H9 (cell line): ENCODE measurements around the gene PRPF19. TPM values are rescaled to one million over a fixed set of nuclear protein-coding genes. Genes with fewer than 3 reads are reported as not detected.

ENCODE experiments used
- DNase-seq: peaks from one replicate; pipeline ENCODE4 v3.0.0-alpha.2; 2017
- H2AFZ ChIP-seq: one replicate; pipeline ENCODE4 v1.6.1; 2013; ENCODE audit warnings: mild to moderate bottlenecking, low read length, control low read depth, moderate library complexity
- H2AK5ac ChIP-seq: 2 replicates; pipeline ENCODE4 v1.6.1; 2013; ENCODE audit warnings: low read length, control low read depth, mixed read lengths; ENCODE audit not compliant: insufficient read length
- H2BK120ac ChIP-seq: one replicate; pipeline ENCODE4 v1.6.1; 2013; ENCODE audit warnings: low read depth, mild to moderate bottlenecking, low read length, control low read depth, inconsistent platforms; ENCODE audit not compliant: poor library complexity, severe bottlenecking
- H2BK12ac ChIP-seq: 2 replicates; pipeline ENCODE4 v1.6.1; 2013; ENCODE audit warnings: low read length, control low read depth, mixed read lengths, low read depth; ENCODE audit not compliant: insufficient read length
- H2BK15ac ChIP-seq: 2 replicates; pipeline ENCODE4 v1.6.1; 2013; ENCODE audit warnings: low read depth, low read length, control low read depth
- H2BK20ac ChIP-seq: one replicate; pipeline ENCODE4 v1.6.1; 2013; ENCODE audit warnings: low read depth, mild to moderate bottlenecking, low read length, control low read depth, inconsistent platforms; ENCODE audit not compliant: poor library complexity, severe bottlenecking
- H2BK5ac ChIP-seq: 2 replicates; pipeline ENCODE4 v1.6.1; 2013; ENCODE audit warnings: low read length, control low read depth, mixed read lengths; ENCODE audit not compliant: insufficient read length
- H3K14ac ChIP-seq: 2 replicates; pipeline ENCODE4 v1.6.1; 2013; ENCODE audit warnings: low read length, control low read depth; ENCODE audit not compliant: insufficient read depth
- H3K18ac ChIP-seq: 2 replicates; pipeline ENCODE4 v1.6.1; 2013; ENCODE audit warnings: low read depth, mild to moderate bottlenecking, mixed read lengths, low read length, control low read depth; ENCODE audit not compliant: insufficient read length
- H3K23ac ChIP-seq: 2 replicates; pipeline ENCODE4 v1.6.1; 2013; ENCODE audit warnings: low read length, control low read depth, mixed read lengths, low read depth; ENCODE audit not compliant: insufficient read length
- H3K23me2 ChIP-seq: 2 replicates; pipeline ENCODE4 v1.6.1; 2013; ENCODE audit warnings: low read depth, mild to moderate bottlenecking, mixed read lengths, low read length, control low read depth; ENCODE audit not compliant: insufficient read length, poor library complexity, severe bottlenecking
- H3K27ac ChIP-seq: 2 replicates; pipeline ENCODE4 v1.5.1; 2013; ENCODE audit warnings: low read length, control low read depth, mixed read lengths, low read depth; ENCODE audit not compliant: insufficient read length
- H3K27me3 ChIP-seq: 2 replicates; pipeline ENCODE4 v1.6.1; 2013; ENCODE audit warnings: low read length, control low read depth, inconsistent platforms; ENCODE audit not compliant: insufficient read depth
- H3K4ac ChIP-seq: 2 replicates; pipeline ENCODE4 v1.6.1; 2013; ENCODE audit warnings: low read depth, mild to moderate bottlenecking, control low read depth, inconsistent platforms, low read length, moderate library complexity
- H3K4me1 ChIP-seq: 2 replicates; pipeline ENCODE4 v1.6.1; 2013; ENCODE audit warnings: low read length, control low read depth, inconsistent platforms; ENCODE audit not compliant: insufficient read depth
- H3K4me2 ChIP-seq: 2 replicates; pipeline ENCODE4 v1.6.1; 2013; ENCODE audit warnings: low read length, control low read depth, mixed read lengths; ENCODE audit not compliant: insufficient read length, insufficient read depth
- H3K56ac ChIP-seq: 2 replicates; pipeline ENCODE4 v1.6.1; 2013; ENCODE audit warnings: low read depth, mild to moderate bottlenecking, mixed read lengths, low read length, control low read depth; ENCODE audit not compliant: insufficient read length
- H3K79me1 ChIP-seq: 2 replicates; pipeline ENCODE4 v1.6.1; 2013; ENCODE audit warnings: low read depth, mild to moderate bottlenecking, moderate library complexity, low read length, control low read depth, inconsistent platforms; ENCODE audit not compliant: insufficient read depth, poor library complexity, severe bottlenecking
- H3K79me2 ChIP-seq: 2 replicates; pipeline ENCODE4 v1.6.1; 2013; ENCODE audit warnings: low read length, control low read depth, inconsistent platforms; ENCODE audit not compliant: insufficient read depth
- H3K9ac ChIP-seq: 2 replicates; pipeline ENCODE4 v1.6.1; 2013; ENCODE audit warnings: low read length, control low read depth, mixed read lengths; ENCODE audit not compliant: insufficient read length; ENCODE audit errors: extremely low read depth
- H3K9me3 ChIP-seq: one replicate; pipeline ENCODE4 v1.6.1; 2013; ENCODE audit warnings: low read depth, low read length, inconsistent platforms; ENCODE audit not compliant: control insufficient read depth
- H3T11ph ChIP-seq: one replicate; pipeline ENCODE4 v1.6.1; 2013; ENCODE audit warnings: mild to moderate bottlenecking, low read length, control low read depth, inconsistent platforms
- H4K20me1 ChIP-seq: one replicate; pipeline ENCODE4 v1.6.1; 2013; ENCODE audit not compliant: control insufficient read depth, insufficient read length, insufficient read depth
- H4K5ac ChIP-seq: 2 replicates; pipeline ENCODE4 v1.6.1; 2013; ENCODE audit warnings: low read depth, mild to moderate bottlenecking, mixed read lengths, low read length, control low read depth; ENCODE audit not compliant: insufficient read length
- H4K8ac ChIP-seq: replicated peaks from 2 replicates; pipeline ENCODE4 v1.6.1; 2013; ENCODE audit warnings: low read length, control low read depth, mixed read lengths, low read depth; ENCODE audit not compliant: insufficient read length
- H4K91ac ChIP-seq: 2 replicates; pipeline ENCODE4 v1.6.1; 2013; ENCODE audit warnings: low read depth, mild to moderate bottlenecking, moderate library complexity, mixed read lengths, low read length, control low read depth; ENCODE audit not compliant: insufficient read length
- H3K27ac Mint-ChIP-seq, 3 experiments: 2 replicates in 2 of 3; 3 replicates in 1 of 3; pipeline ENCODE4 v1.8.0; 2020 to 2021; ENCODE audit warnings: mixed read lengths in 3 of 3, mild to moderate bottlenecking in 1 of 3, moderate library complexity in 1 of 3
- H3K27me3 Mint-ChIP-seq: 2 replicates; pipeline ENCODE4 v1.8.0; 2021; ENCODE audit warnings: low read depth, mild to moderate bottlenecking, moderate library complexity, mixed read lengths
- H3K36me3 Mint-ChIP-seq, 3 experiments: 2 replicates in 2 of 3; 3 replicates in 1 of 3; pipeline ENCODE4 v1.8.0; 2020 to 2021; ENCODE audit warnings: low read depth in 3 of 3, mixed read lengths in 3 of 3; ENCODE audit not compliant: insufficient read depth in 1 of 3
- H3K4me1 Mint-ChIP-seq, 2 experiments: 2 replicates each; pipeline ENCODE4 v1.8.0; 2020; ENCODE audit warnings: mixed read lengths in 2 of 2
- H3K4me3 Mint-ChIP-seq, 2 experiments: 2 replicates in 1 of 2; 3 replicates in 1 of 2; pipeline ENCODE4 v1.8.0; 2020 to 2021; ENCODE audit warnings: mild to moderate bottlenecking in 2 of 2, mixed read lengths in 2 of 2, moderate library complexity in 1 of 2
- H3K9me3 Mint-ChIP-seq, 2 experiments: 2 replicates in 1 of 2; 3 replicates in 1 of 2; pipeline ENCODE4 v1.8.0; 2020; ENCODE audit warnings: mild to moderate bottlenecking in 2 of 2, mixed read lengths in 2 of 2, moderate library complexity in 1 of 2
- WGBS: extraction: QIAGEN DNeasy Blood & Tissue Kit; methylation state at CpG from one replicate; pipeline ENCODE4 v1.1.7; 2013; ENCODE audit warnings: missing lambda C conversion rate, low lambda C conversion rate, mixed read lengths; ENCODE audit not compliant: insufficient read length; ENCODE audit errors: extremely low coverage; 5-methylcytosine and 5-hydroxymethylcytosine counted together
- total RNA-seq: library from RNA; stranded (reverse); gene quantifications from 2 replicates; pipeline ENCODE4 v1.2.1, GENCODE V29; 2021
- TF ChIP-seq, protein P1 (sequence below): fragments of 200-600 bp; sonication (generic); conservative IDR thresholded peaks from 3 replicates; pipeline ENCODE4 v1.8.0; 2021; ENCODE audit warnings: antibody characterized with exemption, mild to moderate bottlenecking

The PRPF19 gene
- total RNA-seq, 1 experiment from 2014 or later, result 130 TPM

DNA sequence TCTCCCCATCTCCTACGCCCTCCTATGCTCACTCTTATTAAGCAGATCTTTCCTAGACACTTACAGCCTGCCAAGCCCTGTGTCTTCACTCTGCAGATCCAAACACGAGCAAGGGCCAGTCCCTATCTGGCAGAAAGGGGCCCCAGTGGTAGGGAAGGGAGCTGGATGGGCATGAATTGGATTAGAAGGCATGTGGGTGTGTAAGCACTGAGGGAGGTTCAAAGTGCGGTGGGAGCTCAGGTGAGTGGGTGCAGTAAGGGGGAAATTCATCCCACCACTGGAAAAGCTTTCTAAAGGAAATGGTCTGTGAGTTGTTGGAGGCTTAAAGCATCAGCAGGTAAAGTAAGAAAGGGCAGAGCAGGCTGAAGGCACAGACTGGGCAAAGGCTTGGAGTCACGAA is 23.4 kb upstream of the PRPF19 start:
- no peaks in the 10 kb centered on the region for H4K20me1 ChIP-seq
- no peak overlapping the region for H2AK5ac ChIP-seq
- H2AFZ ChIP-seq, result no peak overlapping the region
- TF ChIP-seq, protein P1, sequence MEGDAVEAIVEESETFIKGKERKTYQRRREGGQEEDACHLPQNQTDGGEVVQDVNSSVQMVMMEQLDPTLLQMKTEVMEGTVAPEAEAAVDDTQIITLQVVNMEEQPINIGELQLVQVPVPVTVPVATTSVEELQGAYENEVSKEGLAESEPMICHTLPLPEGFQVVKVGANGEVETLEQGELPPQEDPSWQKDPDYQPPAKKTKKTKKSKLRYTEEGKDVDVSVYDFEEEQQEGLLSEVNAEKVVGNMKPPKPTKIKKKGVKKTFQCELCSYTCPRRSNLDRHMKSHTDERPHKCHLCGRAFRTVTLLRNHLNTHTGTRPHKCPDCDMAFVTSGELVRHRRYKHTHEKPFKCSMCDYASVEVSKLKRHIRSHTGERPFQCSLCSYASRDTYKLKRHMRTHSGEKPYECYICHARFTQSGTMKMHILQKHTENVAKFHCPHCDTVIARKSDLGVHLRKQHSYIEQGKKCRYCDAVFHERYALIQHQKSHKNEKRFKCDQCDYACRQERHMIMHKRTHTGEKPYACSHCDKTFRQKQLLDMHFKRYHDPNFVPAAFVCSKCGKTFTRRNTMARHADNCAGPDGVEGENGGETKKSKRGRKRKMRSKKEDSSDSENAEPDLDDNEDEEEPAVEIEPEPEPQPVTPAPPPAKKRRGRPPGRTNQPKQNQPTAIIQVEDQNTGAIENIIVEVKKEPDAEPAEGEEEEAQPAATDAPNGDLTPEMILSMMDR, result no peak
- H3K23ac ChIP-seq, result no peak overlapping the region
- H2BK5ac ChIP-seq, result no peak overlapping the region
- no peaks in the 10 kb centered on the region for H3K9me3 ChIP-seq
- H4K91ac ChIP-seq, result no peak overlapping the region
- H3K4me1 ChIP-seq, result peaks cover 2% of the 10 kb centered on the region; the same call in 1 of the 2 replicates
- Mint-ChIP-seq H3K4me1 (peaks cover 21 to 28% of the 10 kb centered on the region in 2 experiments), H3K4me3 (no peak overlapping the region), H3K9me3 (no peaks in the 10 kb centered on the region), H3K27me3 (peaks cover 4% of the 10 kb centered on the region), H3K36me3 (peaks cover 35 to 63% (median 54%) of the 10 kb centered on the region in 3 experiments; a peak in 6 of 7 replicates), H3K27ac (no peak overlapping the region; a peak in 1 of 7 replicates)
- DNase-seq, result no peak
- H3K79me2 ChIP-seq, result no peaks in the 10 kb centered on the region
- H3K4me2 ChIP-seq, result no peak overlapping the region
- no peak overlapping the region for H3K4ac ChIP-seq
- H2BK15ac ChIP-seq, result no peak overlapping the region
- no peak overlapping the region for H4K5ac ChIP-seq
- H3K27ac ChIP-seq, result no peak overlapping the region
- H3K79me1 ChIP-seq, result no peaks in the 10 kb centered on the region
- H2BK20ac ChIP-seq, result no peak overlapping the region
- H3K14ac ChIP-seq, result no peak overlapping the region
- no peak overlapping the region for H3K18ac ChIP-seq
- H3K27me3 ChIP-seq, result no peaks in the 10 kb centered on the region
- H3K9ac ChIP-seq, result no peak overlapping the region
- H3K56ac ChIP-seq, result no peak overlapping the region
- WGBS, result no CpG with 5 or more reads among the region's 4 CpGs
- no peak overlapping the region for H2BK120ac ChIP-seq
- no peak overlapping the region for H4K8ac ChIP-seq
- H3K23me2 ChIP-seq, result peaks cover 8% of the 10 kb centered on the region
- H2BK12ac ChIP-seq, result no peak overlapping the region
- H3T11ph ChIP-seq, result no peak overlapping the region
